ENCODE results near the gene CASP8. TPM values are rescaled to one million over a fixed set of nuclear protein-coding genes. Genes with fewer than 3 reads are reported as not detected.
A peak's percentile ranks its signal among the peaks of the same experiment; 100 is the strongest.

Gene CASP8
- total RNA-seq, 1 experiment from 2014 or later: 17.7 TPM

GRCh38 chr2:201307876-201308275 lies 47.5 kb downstream of the CASP8 start:
- no peak overlapping the region for H3K4me3 ChIP-seq
- no peaks in the 10 kb centered on the region for H3K4me1 ChIP-seq (replicated peaks)
- H3K27me3 ChIP-seq (replicated peaks): no peaks in the 10 kb centered on the region
- H3K36me3 ChIP-seq: no peaks in the 10 kb centered on the region; the same call in 1 of the 2 replicates
- H3K27ac ChIP-seq: no peak overlapping the region
- no peak for DNase-seq (ENCODE audit: low read depth in 1 of 2, low spot score in 2 of 2)
- no peaks in the 10 kb centered on the region; the same call in 1 of the 2 replicates for H3K9me3 ChIP-seq (replicated peaks)

- H3K36me3 ChIP-seq: no peaks in the 10 kb centered on the region; the same call in 1 of the 2 replicates
- H3K9me3 ChIP-seq (replicated peaks): no peaks in the 10 kb centered on the region; the same call in 1 of the 2 replicates
- DNase-seq (ENCODE audit: low read depth in 1 of 2, low spot score in 2 of 2): no peak
- H3K27me3 ChIP-seq (replicated peaks): no peaks in the 10 kb centered on the region
- H3K4me1 ChIP-seq (replicated peaks): no peaks in the 10 kb centered on the region
- H3K4me3 ChIP-seq: no peak overlapping the region
- no peak overlapping the region for H3K27ac ChIP-seq
Observed at GRCh38 chr2:201308914-201309313, 48.6 kb downstream of the CASP8 start.

GRCh38 chr2:201313362-201313761 lies 53.0 kb downstream of the CASP8 start:
- Histone ChIP-seq H3K4me1 (replicated peaks) (no peaks in the 10 kb centered on the region), H3K27ac (no peak overlapping the region), H3K27me3 (replicated peaks) (no peaks in the 10 kb centered on the region), H3K9me3 (replicated peaks) (no peaks in the 10 kb centered on the region; the same call in 1 of the 2 replicates), H3K4me3 (no peak overlapping the region), H3K36me3 (no peaks in the 10 kb centered on the region; the same call in 1 of the 2 replicates)
- DNase-seq (ENCODE audit: low read depth in 1 of 2, low spot score in 2 of 2): peak in 1 of 2 experiments; percentile 43

GRCh38 chr2:201319511-201319910 lies 59.2 kb downstream of the CASP8 start:
- Histone ChIP-seq H3K36me3 (no peaks in the 10 kb centered on the region), H3K27ac (no peak overlapping the region), H3K4me1 (replicated peaks) (0 out of 2 replicates have a peak, but pooled peaks cover 4% of the 10 kb centered on the region), H3K27me3 (replicated peaks) (no peaks in the 10 kb centered on the region), H3K9me3 (replicated peaks) (no peaks in the 10 kb centered on the region), H3K4me3 (no peak overlapping the region)
- DNase-seq (ENCODE audit: low read depth in 1 of 2, low spot score in 2 of 2): peak in 1 of 2 experiments; percentile 7

GRCh38 chr2:201320257-201320656 lies 59.9 kb downstream of the CASP8 start:
- Histone ChIP-seq H3K36me3 (no peaks in the 10 kb centered on the region), H3K27me3 (replicated peaks) (no peaks in the 10 kb centered on the region), H3K4me3 (no peak overlapping the region), H3K27ac (no peak overlapping the region), H3K4me1 (replicated peaks) (0 out of 2 replicates have a peak, but pooled peaks cover 4% of the 10 kb centered on the region), H3K9me3 (replicated peaks) (no peaks in the 10 kb centered on the region)
- DNase-seq (ENCODE audit: low read depth in 1 of 2, low spot score in 2 of 2): no peak

- Histone ChIP-seq H3K27ac (no peak overlapping the region), H3K4me1 (replicated peaks) (0 out of 2 replicates have a peak, but pooled peaks cover 4% of the 10 kb centered on the region), H3K4me3 (no peak overlapping the region), H3K9me3 (replicated peaks) (no peaks in the 10 kb centered on the region), H3K36me3 (no peaks in the 10 kb centered on the region), H3K27me3 (replicated peaks) (no peaks in the 10 kb centered on the region)
- DNase-seq (ENCODE audit: low read depth in 1 of 2, low spot score in 2 of 2): no peak
Observed at GRCh38 chr2:201320701-201321100, 60.4 kb downstream of the CASP8 start.

GRCh38 chr2:201322772-201323171 lies 62.4 kb downstream of the CASP8 start:
- Histone ChIP-seq H3K27ac (no peak overlapping the region), H3K4me1 (replicated peaks) (peaks cover 10% of the 10 kb centered on the region), H3K27me3 (replicated peaks) (no peaks in the 10 kb centered on the region), H3K9me3 (replicated peaks) (0 out of 2 replicates have a peak, but pooled peaks cover 3% of the 10 kb centered on the region), H3K4me3 (no peak overlapping the region), H3K36me3 (no peaks in the 10 kb centered on the region)
- no peak for DNase-seq (ENCODE audit: low read depth in 1 of 2, low spot score in 2 of 2)

- DNase-seq (ENCODE audit: low read depth in 1 of 2, low spot score in 2 of 2): peak in 1 of 2 experiments; percentile 55
- Histone ChIP-seq H3K36me3 (no peaks in the 10 kb centered on the region), H3K27me3 (replicated peaks) (no peaks in the 10 kb centered on the region), H3K4me3 (no peak overlapping the region), H3K27ac (no peak overlapping the region), H3K4me1 (replicated peaks) (peaks cover 8% of the 10 kb centered on the region), H3K9me3 (replicated peaks) (0 out of 2 replicates have a peak, but pooled peaks cover 3% of the 10 kb centered on the region)
Observed at GRCh38 chr2:201327678-201328077, 67.3 kb downstream of the CASP8 start.

- Histone ChIP-seq H3K9me3 (replicated peaks) (0 out of 2 replicates have a peak, but pooled peaks cover 3% of the 10 kb centered on the region), H3K4me1 (replicated peaks) (peaks cover 8% of the 10 kb centered on the region), H3K27me3 (replicated peaks) (no peaks in the 10 kb centered on the region), H3K4me3 (no peak overlapping the region), H3K36me3 (no peaks in the 10 kb centered on the region), H3K27ac (no peak overlapping the region)
- no peak for DNase-seq (ENCODE audit: low read depth in 1 of 2, low spot score in 2 of 2)
Observed at GRCh38 chr2:201329409-201329808, 69.1 kb downstream of the CASP8 start.

Other genes starting within 250 kb of the CASP8 start
- 6.7 and 14.8 TPM in 2 replicates for gene HYCC2, start 188.9 kb upstream of the CASP8 start, total RNA-seq (2014; rRNA removed; shearing (Covaris generic))
- 174 and 315 TPM in 2 replicates for gene NDUFB3, start 188.5 kb upstream of the CASP8 start, total RNA-seq (2014; rRNA removed; shearing (Covaris generic))
- 70.4 and 79.7 TPM in 2 replicates for gene CFLAR, start 144.4 kb upstream of the CASP8 start, total RNA-seq (2014; rRNA removed; shearing (Covaris generic))
- gene CASP10, start 77.4 kb upstream of the CASP8 start, total RNA-seq (2014; rRNA removed; shearing (Covaris generic)): 0.56 and 1.6 TPM in 2 replicates
- 0.58 and 0.75 TPM in 2 replicates for gene FLACC1, start 96.8 kb downstream of the CASP8 start, total RNA-seq (2014; rRNA removed; shearing (Covaris generic))
- gene TRAK2, start 190.9 kb downstream of the CASP8 start, total RNA-seq (2014; rRNA removed; shearing (Covaris generic)): 19.2 and 39.8 TPM in 2 replicates
- 9.4 and 23.8 TPM in 2 replicates for gene STRADB, start 191.2 kb downstream of the CASP8 start, total RNA-seq (2014; rRNA removed; shearing (Covaris generic))

Data from SJSA1 (cell line).